IMR-90 (cell line): ENCODE measurements around the gene PRDM1. TPM values are rescaled to one million over a fixed set of nuclear protein-coding genes. Genes with fewer than 3 reads are reported as not detected.

Experiments used
- ATAC-seq: fragments of 200-7000 bp; cut with Tn5 transposase; 2 replicates; pipeline ENCODE4 v1.9.1; 2020; ENCODE audit warnings: low read depth, mild to moderate bottlenecking, moderate library complexity
- BruUV-seq: library from RNA; stranded (reverse); fragments of 400-500 nt; replicated peaks from 2 replicates; lab custom pipeline; 2021; lab: Mats Ljungman, UMichigan
- CTCF ChIA-PET: fragments of 300-600 bp; formaldehyde crosslinking; extraction: SDS; loops from one replicate; lab custom pipeline; 2021; ENCODE audit warnings: antibody characterized with exemption; lab: Yijun Ruan, JAX
- POLR2A ChIA-PET: fragments of 300-600 bp; sonication (Branson Sonifier 250); formaldehyde crosslinking; loops from one replicate; lab custom pipeline; 2022; ENCODE audit warnings: antibody characterized with exemption; ENCODE audit not compliant: unreplicated experiment; lab: Charles Lee
- DNase-seq: peaks from one replicate; pipeline ENCODE4 v3.0.0; 2013
- H2AFZ ChIP-seq: replicated peaks from 2 replicates; pipeline ENCODE3; 2013; ENCODE audit warnings: low read length, mild to moderate bottlenecking; ENCODE audit not compliant: poor library complexity
- H2AK5ac ChIP-seq: 2 replicates; pipeline ENCODE4 v1.6.1; 2013; ENCODE audit warnings: low read depth, low read length, inconsistent platforms
- H2AK9ac ChIP-seq: replicated peaks from 2 replicates; pipeline ENCODE3; 2013; ENCODE audit warnings: mild to moderate bottlenecking, low read depth, low read length, moderate library complexity; ENCODE audit not compliant: poor library complexity
- H2BK120ac ChIP-seq: 2 replicates; pipeline ENCODE4 v1.6.1; 2013; ENCODE audit warnings: low read depth, low read length, inconsistent platforms
- H2BK15ac ChIP-seq: 3 replicates; pipeline ENCODE4 v1.6.1; 2013; ENCODE audit warnings: low read depth, low read length, inconsistent platforms
- H2BK20ac ChIP-seq: 2 replicates; pipeline ENCODE4 v1.6.1; 2013; ENCODE audit warnings: low read depth, mild to moderate bottlenecking, inconsistent platforms, low read length, moderate library complexity
- H2BK5ac ChIP-seq: 2 replicates; pipeline ENCODE4 v1.6.1; 2013; ENCODE audit warnings: mild to moderate bottlenecking, low read depth, low read length, inconsistent platforms; ENCODE audit not compliant: poor library complexity, severe bottlenecking
- H3K14ac ChIP-seq: replicated peaks from 2 replicates; pipeline ENCODE4 v1.6.1; 2013; ENCODE audit warnings: low read depth, low read length, inconsistent platforms
- H3K18ac ChIP-seq: 2 replicates; pipeline ENCODE4 v1.6.1; 2013; ENCODE audit warnings: low read depth, low read length, control low read depth
- H3K23ac ChIP-seq: 2 replicates; pipeline ENCODE4 v1.6.1; 2013; ENCODE audit warnings: low read depth, low read length, inconsistent platforms
- H3K27ac ChIP-seq: 2 replicates; pipeline ENCODE4 v1.5.1; 2013; ENCODE audit warnings: mild to moderate bottlenecking, control low read depth, low read length; ENCODE audit not compliant: insufficient read depth
- H3K27me3 ChIP-seq: 2 replicates; pipeline ENCODE4 v1.6.1; 2013; ENCODE audit warnings: low read length; ENCODE audit not compliant: control insufficient read depth, insufficient read depth
- H3K36me3 ChIP-seq: 2 replicates; pipeline ENCODE4 v1.6.1; 2013; ENCODE audit warnings: low read length, mixed read lengths; ENCODE audit not compliant: control insufficient read depth, insufficient read depth
- H3K4ac ChIP-seq: 2 replicates; pipeline ENCODE4 v1.6.1; 2013; ENCODE audit warnings: low read depth, low read length, inconsistent platforms
- H3K4me1 ChIP-seq: 2 replicates; pipeline ENCODE4 v1.6.1; 2013; ENCODE audit warnings: low read length, mixed read lengths; ENCODE audit not compliant: control insufficient read depth, insufficient read depth
- H3K4me2 ChIP-seq: 2 replicates; pipeline ENCODE4 v1.6.1; 2013; ENCODE audit warnings: low read depth, mild to moderate bottlenecking, control low read depth, low read length, moderate library complexity
- H3K4me3 ChIP-seq: 2 replicates; pipeline ENCODE4 v1.5.1; 2013; ENCODE audit warnings: low read depth, mild to moderate bottlenecking, control low read depth, low read length, moderate library complexity; ENCODE audit not compliant: insufficient read depth
- H3K56ac ChIP-seq: 2 replicates; pipeline ENCODE4 v1.6.1; 2013; ENCODE audit warnings: low read length, inconsistent platforms; ENCODE audit not compliant: insufficient read depth; ENCODE audit errors: extremely low read depth
- H3K79me1 ChIP-seq, 2 experiments: 2 replicates each; pipeline ENCODE4 v1.6.1; 2013; ENCODE audit warnings: low read length in 2 of 2, inconsistent platforms in 1 of 2, low read depth in 1 of 2
- H3K9ac ChIP-seq: 2 replicates; pipeline ENCODE4 v1.6.1; 2013; ENCODE audit warnings: low read depth, low read length, control low read depth
- H3K9me1 ChIP-seq: 2 replicates; pipeline ENCODE4 v1.6.1; 2013; ENCODE audit warnings: low read length, inconsistent platforms; ENCODE audit not compliant: insufficient read depth
- H3K9me3 ChIP-seq: 2 replicates; pipeline ENCODE4 v1.6.1; 2013; ENCODE audit warnings: low read length; ENCODE audit not compliant: control insufficient read depth, insufficient read depth
- H4K20me1 ChIP-seq: 2 replicates; pipeline ENCODE4 v1.6.1; 2013; ENCODE audit warnings: low read length, inconsistent platforms; ENCODE audit not compliant: insufficient read depth
- H4K5ac ChIP-seq: 2 replicates; pipeline ENCODE4 v1.6.1; 2013; ENCODE audit warnings: mild to moderate bottlenecking, low read depth, low read length, control low read depth
- H4K8ac ChIP-seq, 2 experiments: 2 replicates each; pipeline ENCODE4 v1.6.1; 2013; ENCODE audit warnings: low read depth in 2 of 2, low read length in 2 of 2, control low read depth in 1 of 2, inconsistent platforms in 1 of 2
- H4K91ac ChIP-seq: 2 replicates; pipeline ENCODE4 v1.6.1; 2013; ENCODE audit warnings: low read depth, low read length, inconsistent platforms; ENCODE audit not compliant: insufficient read depth
- BHLHE40 ChIP-seq: fragments of 150-350 bp; IDR thresholded peaks from 2 replicates; pipeline ENCODE4 v1.6.1; 2016; ENCODE audit warnings: mild to moderate bottlenecking, low read depth, low read length
- CHD1 ChIP-seq: IDR thresholded peaks from 2 replicates; pipeline ENCODE4 v1.6.1; 2012; ENCODE audit warnings: low read depth, low read length, improper control_type of control experiment
- MAFK ChIP-seq: IDR thresholded peaks from 2 replicates; pipeline ENCODE4 v1.6.1; 2012; ENCODE audit warnings: low read depth, low read length, improper control_type of control experiment
- NFE2L2 ChIP-seq: fragments of 150-350 bp; IDR thresholded peaks from 2 replicates; pipeline ENCODE4 v1.6.1; 2016; ENCODE audit warnings: low read depth, mild to moderate bottlenecking, low read length
- POLR2A ChIP-seq: IDR thresholded peaks from 2 replicates; pipeline ENCODE4 v1.6.1; 2012; ENCODE audit warnings: mild to moderate bottlenecking, low read depth, low read length
- RAD21 ChIP-seq: IDR thresholded peaks from 2 replicates; pipeline ENCODE4 v1.6.1; 2012; ENCODE audit warnings: low read length, improper control_type of control experiment
- RCOR1 ChIP-seq: IDR thresholded peaks from 2 replicates; pipeline ENCODE4 v1.6.1; 2012; ENCODE audit warnings: mild to moderate bottlenecking, low read length, improper control_type of control experiment; ENCODE audit not compliant: insufficient replicate concordance
- SMC3 ChIP-seq: fragments of 150-350 bp; IDR thresholded peaks from 2 replicates; pipeline ENCODE4 v1.6.1; 2016; ENCODE audit warnings: low read depth, mild to moderate bottlenecking, antibody characterized with exemption, low read length, moderate library complexity
- USF2 ChIP-seq: fragments of 150-350 bp; IDR thresholded peaks from 2 replicates; pipeline ENCODE4 v1.6.1; 2017; ENCODE audit warnings: mild to moderate bottlenecking, antibody characterized with exemption, low read length, low read depth
- WGBS, 2 experiments: methylation state at CpG; one replicate each; pipeline versions ENCODE4 v1.1.5 to v1.1.7; 2013; ENCODE audit warnings: missing lambda C conversion rate in 2 of 2; ENCODE audit not compliant: insufficient read length in 1 of 2; ENCODE audit errors: extremely low coverage in 2 of 2; 5-methylcytosine and 5-hydroxymethylcytosine counted together
- dilution Hi-C: fragments of 300-500 bp; cut with HindIII; formaldehyde crosslinking; loops from one replicate; pipeline ENCODE4 v1.14.3; 2018; ENCODE audit warnings: low sequenced_read_pairs; ENCODE audit not compliant: unreplicated experiment
- in situ Hi-C: fragments of 300-500 bp; cut with MboI; formaldehyde crosslinking; loops from 3 replicates; pipeline ENCODE4 v1.14.3; 2019; ENCODE audit warnings: low sequenced_read_pairs, inconsistent platforms, mixed read lengths
- intact Hi-C: fragments of 100-400 bp; cut with micrococcal nuclease; formaldehyde crosslinking; loops from 2 replicates; pipeline ENCODE4 v1.10.0; 2022
- polyA plus RNA-seq, 3 experiments: library from polyadenylated mRNA; depleted of rRNA; stranded (reverse); fragments of >200 nt; gene quantifications; 2 replicates each; pipeline ENCODE4 v1.2.3, GENCODE V29; 2012; ENCODE audit warnings: low replicate concordance in 1 of 3
- total RNA-seq: library from RNA; depleted of rRNA; stranded (reverse); fragments of >200 nt; gene quantifications from 2 replicates; pipeline ENCODE4 v1.2.3, GENCODE V29; 2012
- TF ChIP-seq, protein P1 (sequence below): conservative IDR thresholded peaks from 2 replicates; pipeline ENCODE4 v1.5.1; 2012; ENCODE audit warnings: mild to moderate bottlenecking, low read depth, low read length, improper control_type of control experiment

PRDM1 gene
- total and polyA plus RNA-seq, 2 of the 4 experiments (the other 2 are of a cell fraction), result 2.3 to 3.0 TPM

DNA sequence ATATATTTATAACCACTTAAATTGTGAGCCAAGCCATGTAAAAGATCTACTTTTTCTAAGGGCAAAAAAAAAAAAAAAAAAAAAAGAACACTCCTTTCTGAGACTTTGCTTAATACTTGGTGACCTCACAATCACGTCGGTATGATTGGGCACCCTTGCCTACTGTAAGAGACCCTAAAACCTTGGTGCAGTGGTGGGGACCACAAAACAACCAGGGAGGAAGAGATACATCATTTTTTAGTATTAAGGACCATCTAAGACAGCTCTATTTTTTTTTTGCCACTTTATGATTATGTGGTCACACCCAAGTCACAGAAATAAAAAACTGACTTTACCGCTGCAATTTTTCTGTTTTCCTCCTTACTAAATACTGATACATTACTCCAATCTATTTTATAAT, 22.9 kb downstream of the PRDM1 start:
- H4K91ac ChIP-seq, result no peak overlapping the region
- CTCF ChIA-PET, result interaction anchor here (1.0 kb wide), 1 partner anchor 114 kb away, joined by 4 read pairs; no protein-coding TSS in a partner anchor
- no peak overlapping the region for H2AK5ac ChIP-seq
- H3K9me3 ChIP-seq, result no peaks in the 10 kb centered on the region
- no peak overlapping the region for H3K27ac ChIP-seq
- no peak overlapping the region for H2AK9ac ChIP-seq
- H2BK20ac ChIP-seq, result no peak overlapping the region
- no peak overlapping the region for H3K56ac ChIP-seq
- H3K23ac ChIP-seq, result no peak overlapping the region
- H3K4me1 ChIP-seq, result peaks cover 4% of the 10 kb centered on the region; the same call in 1 of the 2 replicates
- no peak overlapping the region for H3K9ac ChIP-seq
- H2BK5ac ChIP-seq, result no peak overlapping the region
- no peak overlapping the region for H2BK15ac ChIP-seq
- H2BK120ac ChIP-seq, result no peak overlapping the region
- no peak for TF ChIP-seq POLR2A
- TF ChIP-seq BHLHE40, result no peak
- TF ChIP-seq RCOR1, result no peak
- no peak for TF ChIP-seq NFE2L2
- TF ChIP-seq SMC3, result no peak
- no peak for TF ChIP-seq RAD21
- no peak for TF ChIP-seq CHD1
- no peak for TF ChIP-seq USF2
- TF ChIP-seq, protein P1, sequence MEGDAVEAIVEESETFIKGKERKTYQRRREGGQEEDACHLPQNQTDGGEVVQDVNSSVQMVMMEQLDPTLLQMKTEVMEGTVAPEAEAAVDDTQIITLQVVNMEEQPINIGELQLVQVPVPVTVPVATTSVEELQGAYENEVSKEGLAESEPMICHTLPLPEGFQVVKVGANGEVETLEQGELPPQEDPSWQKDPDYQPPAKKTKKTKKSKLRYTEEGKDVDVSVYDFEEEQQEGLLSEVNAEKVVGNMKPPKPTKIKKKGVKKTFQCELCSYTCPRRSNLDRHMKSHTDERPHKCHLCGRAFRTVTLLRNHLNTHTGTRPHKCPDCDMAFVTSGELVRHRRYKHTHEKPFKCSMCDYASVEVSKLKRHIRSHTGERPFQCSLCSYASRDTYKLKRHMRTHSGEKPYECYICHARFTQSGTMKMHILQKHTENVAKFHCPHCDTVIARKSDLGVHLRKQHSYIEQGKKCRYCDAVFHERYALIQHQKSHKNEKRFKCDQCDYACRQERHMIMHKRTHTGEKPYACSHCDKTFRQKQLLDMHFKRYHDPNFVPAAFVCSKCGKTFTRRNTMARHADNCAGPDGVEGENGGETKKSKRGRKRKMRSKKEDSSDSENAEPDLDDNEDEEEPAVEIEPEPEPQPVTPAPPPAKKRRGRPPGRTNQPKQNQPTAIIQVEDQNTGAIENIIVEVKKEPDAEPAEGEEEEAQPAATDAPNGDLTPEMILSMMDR, result no peak
- no peak for TF ChIP-seq MAFK
- intact Hi-C loops (no loop called here), in situ Hi-C loops (no loop called here), dilution Hi-C loops (no loop called here)
- ATAC-seq (no peak), DNase-seq (no peak)
- no peak overlapping the region for H4K8ac ChIP-seq
- no peaks in the 10 kb centered on the region for H3K27me3 ChIP-seq
- POLR2A ChIA-PET, result no interaction called here
- no peak overlapping the region for H3K18ac ChIP-seq
- 100% methylated on average over 1 of the region's 3 CpGs; no CpG with 5 or more reads in 1 of the 2 experiments for WGBS, 2 experiments
- H3K4me2 ChIP-seq, result no peak overlapping the region
- H2AFZ ChIP-seq, result no peak overlapping the region
- BruUV-seq, result no TSS peak
- peaks cover 9% of the 10 kb centered on the region; the same call in 1 of the 2 replicates for H3K9me1 ChIP-seq
- H3K4me3 ChIP-seq, result no peak overlapping the region
- H3K14ac ChIP-seq, result no peak overlapping the region
- no peak overlapping the region for H3K4ac ChIP-seq
- no peaks in the 10 kb centered on the region; the same call in 1 of the 2 replicates for H4K20me1 ChIP-seq
- H3K36me3 ChIP-seq, result peaks cover 28% of the 10 kb centered on the region
- H4K5ac ChIP-seq, result no peak overlapping the region
- H3K79me1 ChIP-seq, result peaks cover 7 to 32% of the 10 kb centered on the region in 2 experiments; a peak in 2 of 4 replicates
